Right ventricle myocardium superior (tissue), 1 donor: ENCODE data around the gene HHATL. TPM values are rescaled to one million over a fixed set of nuclear protein-coding genes. Genes with fewer than 3 reads are reported as not detected.

ENCODE experiments used
- ATAC-seq: fragments of 200-7000 bp; cut with Tn5 transposase; one replicate; pipeline ENCODE4 v1.9.1; 2020; ENCODE audit warnings: mild to moderate bottlenecking; ENCODE audit not compliant: poor library complexity
- DNase-seq: peaks from one replicate; pipeline ENCODE4 v3.0.0-alpha.2; 2020
- intact Hi-C: fragments of 100-400 bp; cut with DNase I; formaldehyde crosslinking; loops from one replicate; pipeline ENCODE4 v1.11.2; 2022
- total RNA-seq: library from RNA; stranded (reverse); fragmentation: NEBNext Ultra II Directional; extraction: Animal tissue kit (Norgen Biotek cat#: 25700); gene quantifications from one replicate; pipeline ENCODE4 v1.2.1, GENCODE V29; 2021
- donor health status: DM: no; HTN: yes; CAD: no; lungs with severe emphysema.

The HHATL gene
- total RNA-seq, 1 donor from 2014 or later = 486 TPM

DNA sequence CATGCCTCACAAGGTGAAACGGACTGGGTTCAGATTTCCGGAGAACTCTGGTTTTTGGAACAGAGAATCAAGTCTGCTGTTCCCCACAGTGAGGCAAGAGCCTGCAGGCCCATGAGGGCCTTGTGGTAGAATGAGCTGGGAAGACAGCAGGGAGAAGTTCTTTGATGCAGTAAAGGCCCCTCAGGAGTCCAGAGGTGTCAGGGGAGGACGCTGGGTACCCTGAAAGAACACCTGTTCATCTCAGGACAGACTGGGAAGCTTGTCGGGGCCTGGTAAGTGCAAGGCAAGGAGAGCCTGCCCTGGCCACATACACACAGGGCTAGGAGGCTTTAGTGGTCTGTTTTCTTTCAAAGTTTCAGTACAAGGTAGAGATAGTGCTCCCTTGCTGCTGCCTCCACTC, 52.8 kb downstream of the HHATL start:
- ATAC-seq (no peak), DNase-seq (no peak)
- intact Hi-C loops = loop anchor here (5.0 kb wide), 2 partner anchors 47 to 93 kb away; partner anchors contain the start of gene NKTR

DNA sequence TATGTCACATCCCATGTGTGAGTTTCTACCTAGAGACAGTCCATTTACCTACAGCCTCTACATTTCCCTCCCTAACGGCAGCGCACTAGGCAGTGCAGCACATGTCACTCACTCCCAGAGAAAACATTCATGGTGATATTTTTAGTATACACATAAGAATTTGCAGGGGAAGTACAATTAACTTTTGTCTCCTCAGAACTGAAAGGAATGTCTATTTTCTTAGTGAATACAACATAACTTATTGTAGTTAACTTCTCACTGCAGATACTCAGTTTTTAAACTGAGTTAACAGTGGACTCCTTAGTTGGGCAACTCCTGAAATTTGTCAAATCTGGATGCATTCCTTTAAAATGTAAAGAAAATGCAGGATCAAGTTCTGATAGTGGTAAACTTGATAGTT, 53.6 kb downstream of the HHATL start:
- ATAC-seq = no peak
- intact Hi-C loops = no loop called here
- DNase-seq = no peak

DNA sequence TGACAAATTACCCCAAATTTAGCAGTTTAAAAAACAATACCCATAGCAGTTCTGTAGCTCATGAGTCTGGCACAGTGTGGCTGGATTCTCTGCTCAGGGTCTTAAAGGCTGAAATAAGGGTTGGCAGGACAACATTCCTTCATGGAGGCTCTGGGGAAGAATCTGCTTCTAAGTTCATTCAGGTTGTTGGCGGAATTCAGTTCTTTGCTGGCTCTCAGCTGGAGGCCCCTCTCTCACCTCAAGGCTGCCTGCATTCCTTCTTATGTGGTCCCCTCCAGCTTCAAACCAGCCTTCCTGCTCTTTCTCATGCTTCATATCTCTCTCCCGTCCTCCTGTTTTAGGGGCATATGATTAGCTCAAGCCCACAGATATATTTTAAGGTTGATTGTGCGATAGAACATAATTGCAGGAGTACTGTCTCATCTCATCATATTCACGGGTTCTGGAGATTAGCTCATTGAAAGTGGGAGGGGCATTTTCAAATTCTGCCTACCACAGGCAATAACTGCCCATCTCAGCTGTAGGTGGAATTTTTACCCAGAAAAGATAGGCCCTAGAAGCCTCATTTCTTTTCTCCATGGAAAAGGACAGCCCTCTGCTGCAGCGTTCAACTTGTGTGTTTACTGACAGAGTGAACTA, 54.7 kb downstream of the HHATL start:
- DNase-seq (no peak), ATAC-seq (no peak)
- intact Hi-C loops = no loop called here

Other genes with a start within 250 kb of the HHATL start
- 3.4 TPM for gene VIPR1, start 200.2 kb downstream of the HHATL start, total RNA-seq
- 21.6 TPM for gene SEC22C, start 120.8 kb downstream of the HHATL start, total RNA-seq
- gene SS18L2, start 111.9 kb downstream of the HHATL start, total RNA-seq = 9.1 TPM
- gene NKTR, start 102.1 kb downstream of the HHATL start, total RNA-seq = 21.6 TPM
- 82.3 TPM for gene ZBTB47, start 49.1 kb downstream of the HHATL start, total RNA-seq
- 0.11 TPM for gene KLHL40, start 17.3 kb downstream of the HHATL start, total RNA-seq
- gene CCDC13, start 70.5 kb upstream of the HHATL start, total RNA-seq = 0.24 TPM
- gene HIGD1A, start 101.7 kb upstream of the HHATL start, total RNA-seq = 320 TPM
- 0.43 TPM for gene ACKR2, start 106.6 kb upstream of the HHATL start, total RNA-seq
- gene CYP8B1, start 173.1 kb upstream of the HHATL start, total RNA-seq = not detected
- 3.3 TPM for gene ZNF662, start 203.3 kb upstream of the HHATL start, total RNA-seq